ENCODE measurements around the gene GPATCH1.
A peak's percentile ranks its signal among the peaks of the same experiment; 100 is the strongest.
"Not testable (repeated sequence)": the region's sequence is repeated elsewhere in the genome, so short reads cannot be mapped to it uniquely, and the experiment has no call there.

The GPATCH1 gene

GRCh38 chr19:33114312-33114711, 33.3 kb downstream of the GPATCH1 start:
- DNase-seq (ENCODE audit: low read depth in 1 of 2, low spot score in 1 of 2): no peak

- no peak for DNase-seq (ENCODE audit: low read depth in 1 of 2, low spot score in 1 of 2)
Measured at GRCh38 chr19:33117501-33117900, 36.5 kb downstream of the GPATCH1 start.

DNA sequence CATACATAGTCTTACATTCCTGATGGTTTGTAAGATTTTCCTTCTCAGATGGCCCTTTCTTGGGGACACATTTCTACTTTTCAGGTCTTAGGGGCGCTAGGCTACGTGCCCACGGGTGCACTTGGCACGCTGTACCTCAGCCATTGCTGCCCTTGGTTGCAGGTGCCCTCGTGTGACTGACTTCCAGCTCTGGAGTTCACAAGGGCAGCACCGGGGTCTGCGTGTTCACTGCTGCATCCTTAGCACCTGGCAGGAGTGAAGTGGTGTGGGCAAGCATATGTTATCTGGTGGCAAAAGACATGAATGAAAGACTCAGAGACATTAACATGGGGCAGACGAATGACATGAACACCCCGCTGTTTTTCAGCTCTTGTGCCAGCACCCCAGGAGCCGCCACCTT, 37.7 kb downstream of the GPATCH1 start:
- no peak for DNase-seq (ENCODE audit: low read depth in 1 of 2, low spot score in 1 of 2)

GRCh38 chr19:33124207-33125098, 43.5 kb downstream of the GPATCH1 start:
- no peak for DNase-seq (ENCODE audit: low read depth in 1 of 2, low spot score in 1 of 2)

- peak; percentile 14 to 18 for DNase-seq (ENCODE audit: low read depth in 1 of 2, low spot score in 1 of 2)
Measured at GRCh38 chr19:33125929-33126388, 45.0 kb downstream of the GPATCH1 start.

- not testable (repeated sequence) for DNase-seq (ENCODE audit: low read depth in 1 of 2, low spot score in 1 of 2)
Measured at GRCh38 chr19:33126712-33127111, 45.7 kb downstream of the GPATCH1 start.

- DNase-seq (ENCODE audit: low read depth in 1 of 2, low spot score in 1 of 2): no peak
Measured at GRCh38 chr19:33129901-33130300, 48.9 kb downstream of the GPATCH1 start.

GRCh38 chr19:33130433-33130832, 49.5 kb downstream of the GPATCH1 start:
- DNase-seq (ENCODE audit: low read depth in 1 of 2, low spot score in 1 of 2): no peak

- no peak for DNase-seq (ENCODE audit: low read depth in 1 of 2, low spot score in 1 of 2)
Measured at GRCh38 chr19:33132021-33132420, 51.0 kb downstream of the GPATCH1 start, which contains the start of gene WDR88. TSS of gene WDR88 (plus strand) at chr19:33132114. CDS start at chr19:33132170, 56 bp downstream.

DNA sequence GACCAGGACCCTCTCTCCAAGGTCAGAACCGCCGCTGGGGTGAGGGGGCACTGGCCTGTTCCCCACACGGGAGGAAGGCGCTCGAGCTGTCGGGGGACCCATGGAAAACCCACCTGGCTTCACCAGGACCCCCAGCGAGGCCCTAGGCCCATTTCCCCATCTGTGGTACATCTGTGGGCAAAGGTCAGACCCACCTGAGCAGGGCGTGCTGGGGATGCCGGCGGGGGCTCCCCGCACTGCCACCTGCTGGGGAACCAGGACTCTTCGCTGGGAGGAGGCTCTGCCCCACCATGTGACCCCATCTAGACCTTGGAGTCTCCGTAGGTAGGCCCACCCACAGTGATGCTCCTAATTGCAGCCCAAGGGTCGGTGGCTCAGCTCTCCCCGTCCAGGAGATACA, 51.4 kb downstream of the GPATCH1 start:
- DNase-seq (ENCODE audit: low read depth in 1 of 2, low spot score in 1 of 2): no peak

DNA sequence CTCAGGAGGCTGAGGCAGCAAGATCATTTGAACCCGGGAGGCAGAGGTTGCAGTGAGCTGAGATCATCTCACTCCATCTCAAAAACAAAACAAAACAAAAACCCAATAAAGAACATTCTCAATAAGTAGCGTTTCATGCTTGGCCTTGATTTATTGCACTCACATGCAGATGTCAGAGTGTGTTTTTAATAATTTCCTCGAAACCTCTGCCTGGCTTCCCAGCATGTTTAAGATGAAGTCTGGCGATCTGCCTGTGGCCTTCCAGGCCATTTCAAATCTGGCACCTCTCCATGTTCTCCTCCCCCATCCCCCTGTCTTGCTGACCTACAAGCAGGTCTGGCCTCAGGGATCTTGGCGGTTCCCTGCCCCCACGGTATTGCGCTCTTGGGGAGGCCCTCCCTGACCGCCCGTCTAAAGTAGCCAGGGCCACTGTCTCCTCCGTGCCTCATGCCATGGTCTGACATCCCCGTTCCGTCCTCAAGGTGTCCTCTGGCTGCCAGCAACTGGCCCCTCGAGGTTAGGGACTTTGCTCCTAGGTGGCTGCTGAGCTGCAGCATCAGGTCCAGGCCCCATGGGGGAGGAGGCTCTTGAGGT, 52.6 kb downstream of the GPATCH1 start:
- no peak for DNase-seq (ENCODE audit: low read depth in 1 of 2, low spot score in 1 of 2)

GRCh38 chr19:33134571-33135041, 53.6 kb downstream of the GPATCH1 start:
- peak; percentile 2 to 40 for DNase-seq (ENCODE audit: low read depth in 1 of 2, low spot score in 1 of 2)

DNA sequence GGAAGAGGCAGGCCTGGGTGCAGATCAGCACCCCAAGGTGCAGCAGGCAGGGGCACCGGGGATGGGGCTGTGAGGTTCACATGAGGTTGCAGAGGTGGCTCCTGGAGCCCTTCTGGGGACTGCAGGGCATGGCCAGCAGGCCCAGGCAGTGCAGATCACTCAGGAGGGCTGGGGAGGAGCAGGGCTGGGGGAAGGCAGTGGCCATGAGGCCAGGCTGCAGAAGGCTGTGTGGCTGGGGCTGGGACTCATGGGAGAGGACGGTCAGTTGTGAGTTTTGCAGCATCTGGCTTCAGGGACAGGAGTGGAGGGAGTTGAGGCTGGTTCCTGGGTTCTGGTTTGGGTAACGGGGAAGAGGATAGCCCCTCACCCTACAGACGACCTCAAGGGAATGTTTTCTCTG, 58.2 kb downstream of the GPATCH1 start:
- no peak for DNase-seq (ENCODE audit: low read depth in 1 of 2, low spot score in 1 of 2)

DNA sequence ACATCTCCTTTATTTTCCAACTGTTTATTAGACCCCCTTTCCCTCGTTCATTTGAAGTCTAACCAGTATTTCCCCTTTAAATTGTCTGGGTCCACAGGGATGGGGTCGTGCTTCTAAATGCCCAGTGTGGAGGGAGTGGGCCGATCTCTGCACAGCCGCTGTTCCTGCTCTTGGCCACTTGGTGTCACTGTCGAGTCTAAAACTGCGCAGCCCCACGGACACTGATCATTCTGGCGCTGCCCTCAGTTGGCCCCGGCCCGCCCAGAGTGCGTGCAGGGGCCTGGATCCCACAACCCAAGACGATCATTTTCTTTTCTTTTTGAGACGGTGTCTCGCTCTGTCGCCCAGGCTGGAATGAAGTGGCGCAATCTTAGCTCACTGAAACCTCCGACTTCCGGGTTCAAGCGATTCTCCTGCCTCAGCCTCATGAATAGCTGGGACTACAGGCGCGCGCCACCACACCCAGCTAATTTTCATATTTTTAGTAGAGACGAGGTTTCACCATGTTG, 63.0 kb downstream of the GPATCH1 start:
- DNase-seq (ENCODE audit: low read depth in 1 of 2, low spot score in 1 of 2): peak; percentile 25 to 29

DNA sequence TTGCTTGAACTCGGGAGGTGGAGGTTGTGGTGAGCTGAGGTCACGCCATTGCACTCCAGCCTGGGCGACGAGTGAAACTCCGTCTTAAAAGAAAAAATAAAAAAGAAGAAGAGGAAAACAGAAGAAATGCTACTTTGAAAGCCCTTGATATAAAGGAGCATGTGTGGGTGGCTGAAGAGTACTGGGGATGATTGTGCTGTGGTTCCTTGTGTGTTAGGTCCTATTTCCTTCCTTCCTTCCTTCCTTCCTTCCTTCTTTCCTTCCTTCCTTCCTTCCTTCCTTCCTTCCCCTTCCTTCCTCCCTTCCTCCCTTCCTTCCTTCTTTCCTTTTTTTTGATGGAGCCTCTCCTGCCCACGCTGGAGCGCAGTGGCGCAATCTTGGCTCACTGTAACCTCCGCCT, 65.2 kb downstream of the GPATCH1 start:
- DNase-seq (ENCODE audit: low read depth in 1 of 2, low spot score in 1 of 2): no peak

DNA sequence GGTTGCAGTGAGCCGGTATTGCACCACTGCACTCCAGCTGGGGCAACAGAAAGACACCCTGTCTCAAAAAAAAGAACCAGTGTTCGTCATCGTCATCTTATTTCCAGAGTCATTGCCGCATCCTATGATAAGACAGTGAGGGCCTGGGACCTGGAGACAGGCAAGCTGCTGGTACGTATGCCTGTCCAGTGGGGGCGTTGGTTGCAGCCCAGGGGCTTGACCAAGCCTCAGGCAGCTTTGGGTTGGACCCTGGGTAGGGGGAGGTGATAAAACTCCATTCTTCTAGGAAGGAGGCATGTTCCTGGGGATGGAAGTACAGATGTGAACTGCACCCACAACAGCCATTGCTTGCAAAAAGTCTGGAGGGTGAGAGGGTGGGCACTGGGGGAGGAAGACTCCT, 66.6 kb downstream of the GPATCH1 start:
- no peak for DNase-seq (ENCODE audit: low read depth in 1 of 2, low spot score in 1 of 2)

DNA sequence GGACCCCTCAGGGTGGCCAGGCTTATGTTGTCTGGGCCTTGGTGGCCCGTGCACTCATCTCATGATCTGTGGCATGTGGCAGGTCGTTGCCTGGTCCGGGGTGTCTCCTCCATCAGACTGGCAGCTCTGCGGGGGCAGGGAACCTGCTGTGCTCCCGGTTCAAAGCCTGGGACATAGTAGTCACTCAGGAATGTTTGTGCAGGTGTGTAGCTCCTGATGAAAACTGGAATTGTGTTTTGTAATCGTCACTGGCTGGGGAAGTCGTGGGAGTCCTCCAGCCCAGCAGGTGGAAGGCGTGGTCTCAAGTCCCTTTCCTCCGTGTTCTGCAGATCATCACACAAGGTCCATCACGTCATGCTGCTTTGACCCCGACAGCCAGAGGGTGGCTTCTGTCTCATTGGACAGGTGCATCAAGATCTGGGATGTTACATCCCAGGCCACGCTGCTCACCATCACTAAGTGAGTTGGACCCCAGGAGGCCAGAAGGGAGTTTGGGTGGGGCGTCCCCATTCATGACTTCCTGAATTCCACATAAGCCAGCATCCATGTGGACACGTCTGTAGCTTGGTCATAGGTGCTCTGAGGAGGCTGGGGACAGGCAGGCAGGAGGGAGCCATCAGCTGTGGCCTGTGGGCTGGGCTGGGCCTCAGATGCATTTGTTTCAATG, 70.0 kb downstream of the GPATCH1 start:
- no peak for DNase-seq (ENCODE audit: low read depth in 1 of 2, low spot score in 1 of 2)

- DNase-seq (ENCODE audit: low read depth in 1 of 2, low spot score in 1 of 2): no peak
Measured at GRCh38 chr19:33152176-33152575, 71.2 kb downstream of the GPATCH1 start.

- not testable (repeated sequence) for DNase-seq (ENCODE audit: low read depth in 1 of 2, low spot score in 1 of 2)
Measured at GRCh38 chr19:33152625-33153024, 71.6 kb downstream of the GPATCH1 start.

DNA sequence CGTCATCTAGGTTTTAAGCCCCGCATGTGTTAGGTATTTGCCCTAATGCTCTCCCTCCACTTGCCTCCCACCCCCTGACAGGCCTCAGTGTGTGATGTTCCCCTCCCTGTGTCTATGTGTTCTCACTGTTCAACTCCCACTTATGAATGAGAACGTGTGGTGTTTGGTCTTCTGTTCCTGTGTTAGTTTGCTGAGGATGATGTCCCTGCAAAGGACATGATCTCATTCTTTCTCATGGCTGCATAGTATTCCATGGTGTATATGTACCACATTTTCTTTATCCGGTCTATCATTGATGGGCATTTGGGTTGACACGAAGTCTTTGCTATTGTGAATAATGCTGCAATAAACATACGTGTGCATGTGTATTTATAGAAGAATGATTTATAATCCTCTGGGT, 73.3 kb downstream of the GPATCH1 start:
- DNase-seq (ENCODE audit: low read depth in 1 of 2, low spot score in 1 of 2): not testable (repeated sequence)

DNA sequence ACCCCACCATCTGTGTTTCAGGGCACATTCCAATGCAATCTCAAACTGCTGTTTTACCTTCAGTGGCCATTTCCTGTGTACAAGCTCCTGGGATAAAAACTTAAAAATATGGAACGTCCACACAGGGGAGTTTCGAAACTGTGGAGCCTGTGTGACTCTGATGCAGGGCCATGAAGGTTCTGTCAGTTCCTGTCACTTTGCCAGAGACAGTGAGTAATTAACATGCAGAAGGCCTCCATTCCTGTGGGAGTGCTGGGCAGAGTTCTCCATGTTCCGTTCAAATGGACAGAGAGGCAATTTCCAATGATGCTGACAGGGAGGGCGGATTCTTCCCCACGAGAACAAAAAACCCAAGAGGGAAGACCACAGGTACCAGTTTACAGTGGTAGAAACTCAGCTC, 75.4 kb downstream of the GPATCH1 start:
- DNase-seq (ENCODE audit: low read depth in 1 of 2, low spot score in 1 of 2): no peak
